ENCODE data around the gene PDGFB. TPM values are rescaled to one million over a fixed set of nuclear protein-coding genes. Genes with fewer than 3 reads are reported as not detected.

PDGFB gene
- total and polyA plus RNA-seq, 2 donors (not counting 1 experiment from before 2014, with no cell fraction given): 0.04 TPM; not detected in 1

DNA sequence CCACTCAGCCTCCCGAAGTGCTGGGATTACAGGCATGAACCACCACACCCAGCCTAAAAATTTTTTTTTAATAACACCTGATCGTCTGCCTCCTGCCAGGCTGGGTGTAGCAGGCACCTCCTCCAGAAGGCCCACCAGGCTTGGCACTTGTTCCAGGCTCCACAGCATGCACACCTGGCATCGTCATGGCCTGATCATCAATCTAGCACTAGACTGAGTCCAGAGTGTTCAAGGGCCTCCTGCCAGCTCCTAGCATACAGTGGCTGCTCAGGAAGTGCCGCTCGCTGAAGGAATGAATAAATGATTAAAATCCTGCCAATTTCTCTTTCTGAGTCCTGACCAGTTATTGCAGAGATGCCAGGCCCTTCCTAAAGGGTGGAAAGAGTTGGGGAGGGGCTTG lies 3.5 kb upstream of the PDGFB start:
- H3K4me3 Mint-ChIP-seq: no peak overlapping the region
- CTCF ChIA-PET: no interaction called here
- POLR2A ChIA-PET: no interaction called here

DNA sequence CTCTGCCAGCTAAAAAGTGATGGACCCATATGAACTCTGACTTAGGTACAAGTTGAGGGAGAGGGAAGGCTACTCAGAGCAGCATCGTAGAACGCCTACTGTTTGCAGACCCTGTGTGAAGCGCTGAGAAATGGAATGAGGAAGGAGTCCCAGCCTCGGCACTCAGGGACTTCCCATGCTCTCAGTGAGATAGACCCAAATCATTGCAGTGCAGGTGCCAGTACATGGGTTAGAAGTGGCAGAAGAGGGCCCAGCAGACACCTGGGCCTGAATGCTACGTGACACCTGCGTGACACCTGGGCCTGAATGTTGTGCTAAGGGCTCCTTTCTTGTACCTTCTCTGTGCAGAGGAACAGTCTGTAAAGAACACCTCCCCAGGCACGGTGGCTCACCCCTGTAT lies 2.6 kb upstream of the PDGFB start:
- no peak overlapping the region for H3K4me3 Mint-ChIP-seq
- no peak overlapping the region for H3K4me2 ChIP-seq (replicated peaks; ENCODE audit: low read depth, low read length, poor library complexity, severe bottlenecking)
- no peak overlapping the region for H2AFZ ChIP-seq (ENCODE audit: insufficient read depth, low read depth, low read length, poor library complexity, severe bottlenecking)
- peaks cover 0 to 90% (median 45%) of the 10 kb centered on the region in 4 experiments for H3K27me3 ChIP-seq (replicated peaks in 1 of 4; ENCODE audit: control extremely low read depth in 1 of 4, control insufficient read depth in 3 of 4, insufficient read depth in 4 of 4, low read length in 3 of 4)
- ChIA-PET CTCF (no interaction called here), POLR2A (no interaction called here)
- peaks cover 0 to 19% (median 0%) of the 10 kb centered on the region in 3 donors for H3K9me3 ChIP-seq (ENCODE audit: control extremely low read depth in 1 of 3, control insufficient read depth in 2 of 3, insufficient read depth in 1 of 3, low read length in 2 of 3)
- no peak for TF ChIP-seq CTCF (IDR thresholded peaks at IDR 0.05)
- TF ChIP-seq EZH2 (IDR thresholded peaks at IDR 0.05; ENCODE audit: borderline replicate concordance, insufficient read depth, low read depth, low read length, poor library complexity, severe bottlenecking): no peak
- no peaks in the 10 kb centered on the region for H3K36me3 ChIP-seq (replicated peaks in 1 of 2; ENCODE audit: control extremely low read depth in 1 of 2, control insufficient read depth in 1 of 2, extremely low read depth in 1 of 2, insufficient read depth in 2 of 2, low read length in 1 of 2)
- H3K9me3 Mint-ChIP-seq (ENCODE audit: insufficient read depth): no peaks in the 10 kb centered on the region
- intact Hi-C loops (cut with micrococcal nuclease): no loop called here
- peaks cover 24 to 31% of the 10 kb centered on the region in 2 donors for H3K4me1 ChIP-seq (ENCODE audit: control insufficient read depth in 2 of 2, insufficient read depth in 2 of 2, low read length in 2 of 2)
- H3K27ac Mint-ChIP-seq: no peak overlapping the region
- WGBS (ENCODE audit: insufficient coverage): 75% methylated on average over 6 of the region's 7 CpGs
- no peak overlapping the region for H3K9ac ChIP-seq (ENCODE audit: low read length)
- no peak for ATAC-seq (ENCODE audit: low read depth)
- no peaks in the 10 kb centered on the region for H3K79me2 ChIP-seq (ENCODE audit: control insufficient read depth, insufficient read depth, low read length)
- H3K27me3 Mint-ChIP-seq: peaks cover 73% of the 10 kb centered on the region
- DNase-seq: no peak
- H3K4me1 Mint-ChIP-seq: peaks cover 17% of the 10 kb centered on the region
- no peak overlapping the region for H3K4me3 ChIP-seq (ENCODE audit: control extremely low read depth in 1 of 5, extremely low read depth in 1 of 5, insufficient read depth in 1 of 5, low read depth in 2 of 5, low read length in 4 of 5)
- H4K20me1 ChIP-seq (ENCODE audit: control insufficient read depth, insufficient read depth, low read length, poor library complexity, severe bottlenecking): no peaks in the 10 kb centered on the region
- H3K27ac ChIP-seq (ENCODE audit: low read length in 2 of 2): no peak overlapping the region

More for the DNA sequence above, 3.5 kb upstream of the PDGFB start:
- H3K27me3 ChIP-seq (replicated peaks in 1 of 4; ENCODE audit: control extremely low read depth in 1 of 4, control insufficient read depth in 3 of 4, insufficient read depth in 4 of 4, low read length in 3 of 4): peaks cover 0 to 91% (median 49%) of the 10 kb centered on the region in 4 experiments
- no peak overlapping the region for H3K4me3 ChIP-seq (ENCODE audit: control extremely low read depth in 1 of 5, extremely low read depth in 1 of 5, insufficient read depth in 1 of 5, low read depth in 2 of 5, low read length in 4 of 5)
- peaks cover 16 to 31% of the 10 kb centered on the region in 2 donors for H3K4me1 ChIP-seq (ENCODE audit: control insufficient read depth in 2 of 2, insufficient read depth in 2 of 2, low read length in 2 of 2)
- H3K9ac ChIP-seq (ENCODE audit: low read length): no peak overlapping the region
- no peak for TF ChIP-seq EZH2 (IDR thresholded peaks at IDR 0.05; ENCODE audit: borderline replicate concordance, insufficient read depth, low read depth, low read length, poor library complexity, severe bottlenecking)
- no peak for TF ChIP-seq CTCF (IDR thresholded peaks at IDR 0.05)
- no peak overlapping the region for H3K27ac ChIP-seq (ENCODE audit: low read length in 2 of 2)
- H4K20me1 ChIP-seq (ENCODE audit: control insufficient read depth, insufficient read depth, low read length, poor library complexity, severe bottlenecking): no peaks in the 10 kb centered on the region
- ATAC-seq (ENCODE audit: low read depth) (no peak), DNase-seq (no peak)
- H2AFZ ChIP-seq (ENCODE audit: insufficient read depth, low read depth, low read length, poor library complexity, severe bottlenecking): no peak overlapping the region
- Mint-ChIP-seq H3K4me1 (peaks cover 16% of the 10 kb centered on the region), H3K9me3 (ENCODE audit: insufficient read depth) (no peaks in the 10 kb centered on the region), H3K27ac (no peak overlapping the region), H3K27me3 (peaks cover 74% of the 10 kb centered on the region)
- WGBS (ENCODE audit: insufficient coverage): 67% methylated on average over 5 of the region's 5 CpGs
- no peaks in the 10 kb centered on the region for H3K79me2 ChIP-seq (ENCODE audit: control insufficient read depth, insufficient read depth, low read length)
- H3K4me2 ChIP-seq (replicated peaks; ENCODE audit: low read depth, low read length, poor library complexity, severe bottlenecking): no peak overlapping the region
- intact Hi-C loops (cut with micrococcal nuclease): no loop called here
- peaks cover 0 to 13% (median 0%) of the 10 kb centered on the region in 3 donors for H3K9me3 ChIP-seq (ENCODE audit: control extremely low read depth in 1 of 3, control insufficient read depth in 2 of 3, insufficient read depth in 1 of 3, low read length in 2 of 3)
- no peaks in the 10 kb centered on the region for H3K36me3 ChIP-seq (replicated peaks in 1 of 2; ENCODE audit: control extremely low read depth in 1 of 2, control insufficient read depth in 1 of 2, extremely low read depth in 1 of 2, insufficient read depth in 2 of 2, low read length in 1 of 2)

Measured in B cell (primary cell).